HUDEP-2 (cell line): Measurements from ENCODE around the gene CLMN.

ENCODE experiments used
- DNase-seq, 76 experiments: peaks; one replicate each; lab custom pipeline; 2025; ENCODE audit not compliant: unreplicated experiment in 76 of 76; lab: John Stamatoyannopoulos, UW

Gene CLMN

GRCh38 chr14:95199298-95199983, 120.3 kb downstream of the CLMN start:
- no peak for DNase-seq

- DNase-seq, result no peak
Observed at GRCh38 chr14:95198320-95198719, 121.4 kb downstream of the CLMN start.

- DNase-seq, result no peak
Observed at GRCh38 chr14:95197551-95197950, 122.2 kb downstream of the CLMN start.

- DNase-seq, result no peak
Observed at GRCh38 chr14:95196826-95197545, 122.7 kb downstream of the CLMN start.

- DNase-seq, result peak in 11 of 76 experiments; percentile 3 to 31 (median 18)
Observed at GRCh38 chr14:95196268-95196667, 123.4 kb downstream of the CLMN start.

- no peak for DNase-seq
Observed at GRCh38 chr14:95195031-95195430, 124.7 kb downstream of the CLMN start.

- no peak for DNase-seq
Observed at GRCh38 chr14:95193081-95193480, 126.6 kb downstream of the CLMN start.

- no peak for DNase-seq
Observed at GRCh38 chr14:95192311-95192710, 127.4 kb downstream of the CLMN start.

- DNase-seq, result no peak
Observed at GRCh38 chr14:95191445-95192199, 128.1 kb downstream of the CLMN start.

- no peak for DNase-seq
Observed at GRCh38 chr14:95190857-95191256, 128.9 kb downstream of the CLMN start.

- no peak for DNase-seq
Observed at GRCh38 chr14:95190346-95190840, 129.3 kb downstream of the CLMN start.

- no peak for DNase-seq
Observed at GRCh38 chr14:95189367-95190132, 130.2 kb downstream of the CLMN start.

- no peak for DNase-seq
Observed at GRCh38 chr14:95188380-95188779, 131.3 kb downstream of the CLMN start.

GRCh38 chr14:95185767-95186392, 133.8 kb downstream of the CLMN start:
- DNase-seq, result peak in 25 of 76 experiments; percentile 3 to 61 (median 21)

GRCh38 chr14:95185033-95185766, 134.5 kb downstream of the CLMN start:
- DNase-seq, result peak in 2 of 76 experiments; percentile 2

GRCh38 chr14:95184413-95184790, 135.3 kb downstream of the CLMN start:
- no peak for DNase-seq

- no peak for DNase-seq
Observed at GRCh38 chr14:95183532-95184412, 135.9 kb downstream of the CLMN start.

- DNase-seq, result no peak
Observed at GRCh38 chr14:95183082-95183481, 136.6 kb downstream of the CLMN start.

- no peak for DNase-seq
Observed at GRCh38 chr14:95182379-95182778, 137.3 kb downstream of the CLMN start.
